ENCODE data around the gene SIPA1L3.
"Not testable (repeated sequence)": the region's sequence is repeated elsewhere in the genome, so short reads cannot be mapped to it uniquely, and the experiment has no call there.

The SIPA1L3 gene

DNA sequence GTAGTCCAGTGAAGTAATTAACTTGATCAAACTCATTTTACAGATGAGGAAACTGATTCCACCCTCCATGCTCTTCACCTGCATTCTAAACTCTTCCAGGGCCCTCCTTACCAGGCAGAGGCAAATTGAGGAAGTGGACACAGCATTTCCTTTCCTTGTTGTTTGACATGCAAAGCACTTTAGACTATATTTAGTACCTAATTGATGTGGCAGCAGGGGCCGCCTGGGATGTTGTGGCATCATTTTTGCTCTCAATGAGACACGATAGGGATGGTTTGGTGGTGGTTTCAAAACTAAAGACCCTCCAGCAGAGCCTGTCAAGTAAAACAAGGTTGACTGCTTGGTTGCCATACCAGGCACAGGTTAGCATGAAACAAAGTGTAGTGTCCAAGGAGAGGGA lies 7.9 kb downstream of the SIPA1L3 start:
- no peak overlapping the region for H3K4me3 ChIP-seq (ENCODE audit: low read depth, low read length)

DNA sequence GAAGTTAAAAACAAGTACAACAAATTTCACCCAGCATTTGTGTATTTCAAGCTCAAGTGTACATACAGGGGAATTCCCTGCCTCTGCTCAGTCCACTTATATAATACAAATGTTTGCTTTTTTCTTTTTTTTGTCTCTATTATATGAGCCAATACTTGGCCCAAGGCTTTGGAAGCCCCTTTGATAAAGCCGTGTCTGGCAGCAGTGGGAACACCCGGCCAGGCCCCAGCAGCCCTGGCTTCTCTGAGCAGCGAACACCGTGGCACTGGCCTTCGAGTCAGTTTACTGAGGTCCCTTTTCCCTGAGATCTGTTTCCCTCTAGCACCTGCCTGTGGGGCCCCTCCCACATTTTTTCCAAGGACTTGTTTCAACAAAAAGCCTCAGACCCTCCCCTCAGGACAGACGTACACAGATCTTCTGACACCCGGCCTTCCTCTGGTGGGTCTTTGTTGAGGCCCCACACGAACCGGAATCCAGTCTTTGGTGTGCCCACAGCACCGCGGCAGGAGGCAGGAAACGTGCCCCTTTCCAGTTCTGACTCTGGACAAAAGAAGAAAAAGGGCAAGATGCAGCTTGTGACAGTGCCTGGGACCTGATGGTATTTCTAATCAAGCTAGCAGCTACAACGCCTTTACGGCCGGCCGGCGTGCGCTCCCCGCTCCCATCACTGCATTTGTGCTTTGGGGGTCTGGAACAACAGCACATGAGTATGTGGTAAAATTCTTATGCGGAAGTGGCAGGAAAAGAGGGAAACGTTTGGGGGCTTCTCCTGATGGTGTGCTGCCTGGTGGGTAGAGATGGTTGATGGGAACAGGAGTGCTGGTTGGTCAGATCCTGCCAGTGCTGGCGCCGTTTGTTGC lies 13.8 kb downstream of the SIPA1L3 start:
- no peak overlapping the region for H3K4me3 ChIP-seq (ENCODE audit: low read depth, low read length)

DNA sequence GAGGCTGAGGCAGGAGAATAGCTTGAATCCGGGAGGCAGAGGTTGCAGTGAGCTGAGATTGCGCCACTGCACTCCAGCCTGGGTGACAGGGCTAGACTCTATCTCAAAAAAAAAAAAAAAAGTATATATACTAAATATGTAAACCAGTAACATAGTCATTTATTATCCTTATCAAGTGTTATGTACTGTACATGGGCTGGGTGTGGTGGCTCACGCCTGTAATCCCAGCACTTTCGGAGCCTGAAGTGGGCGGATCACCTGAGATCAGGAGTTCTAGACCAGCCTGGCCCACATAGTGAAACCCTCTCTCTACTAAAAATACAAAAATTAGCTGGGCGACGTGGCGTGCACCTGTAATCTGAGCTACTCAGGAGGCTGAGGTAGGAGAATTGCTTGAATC lies 17.6 kb downstream of the SIPA1L3 start:
- H3K4me3 ChIP-seq (ENCODE audit: low read depth, low read length) = not testable (repeated sequence)

GRCh38 chr19:37925212-37925611 lies 18.2 kb downstream of the SIPA1L3 start:
- H3K4me3 ChIP-seq (ENCODE audit: low read depth, low read length) = no peak overlapping the region

GRCh38 chr19:37926255-37926654 lies 19.2 kb downstream of the SIPA1L3 start:
- H3K4me3 ChIP-seq (ENCODE audit: low read depth, low read length) = no peak overlapping the region

DNA sequence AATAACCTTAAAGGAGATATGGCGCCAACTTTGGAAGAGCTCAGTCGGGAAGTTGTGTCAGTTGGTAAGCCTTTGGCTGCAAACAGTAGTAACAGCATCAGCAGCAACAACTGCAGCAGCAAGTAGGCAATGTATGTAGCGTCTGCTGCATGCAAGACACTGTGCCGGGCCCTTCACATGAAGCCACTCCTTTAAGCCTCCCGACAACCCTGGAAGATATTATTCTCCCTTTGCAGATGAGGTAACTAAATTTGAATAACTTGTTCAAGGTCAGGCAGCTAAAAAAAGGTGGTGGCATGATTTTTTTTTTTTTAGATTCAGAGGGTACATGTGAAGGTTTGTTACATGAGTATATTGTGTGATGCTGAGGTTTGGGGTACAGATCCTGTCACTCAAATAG lies 19.7 kb downstream of the SIPA1L3 start:
- H3K4me3 ChIP-seq (ENCODE audit: low read depth, low read length) = no peak overlapping the region

DNA sequence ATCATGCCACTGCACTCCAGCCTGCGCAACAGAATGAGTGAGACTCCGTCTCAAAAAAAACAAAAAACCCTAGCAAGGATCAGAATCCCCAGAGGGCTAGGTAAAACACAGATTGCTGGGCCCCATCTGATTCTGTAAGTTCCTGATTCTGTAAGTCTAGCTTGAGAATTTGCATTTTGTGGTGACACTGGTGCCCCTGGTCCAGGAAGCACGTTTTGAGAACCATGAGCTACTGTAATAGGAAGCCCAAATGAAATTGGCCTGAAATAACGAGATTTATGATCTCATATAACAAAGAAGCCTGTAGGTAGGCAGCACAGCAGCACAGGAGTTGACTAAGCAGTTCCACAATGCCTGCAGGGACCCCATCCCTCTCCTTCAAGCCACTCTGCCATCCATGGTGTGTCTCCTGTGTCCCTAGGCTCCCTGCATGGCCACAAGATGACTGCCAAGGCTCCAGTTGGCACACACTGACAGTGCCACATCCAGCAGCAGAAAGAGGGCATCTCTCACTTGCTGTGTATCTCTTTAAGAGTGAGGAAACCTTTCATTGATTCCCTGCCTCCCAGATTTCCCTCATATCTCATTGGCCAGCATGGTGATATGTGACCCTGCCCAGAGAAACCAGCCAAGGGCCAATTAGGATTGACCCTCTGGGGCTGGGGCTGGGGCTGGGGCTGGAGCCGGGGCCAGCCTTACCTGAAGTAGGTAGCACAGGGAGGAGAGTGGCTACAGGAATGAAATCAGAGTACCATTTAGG lies 21.7 kb downstream of the SIPA1L3 start:
- H3K4me3 ChIP-seq (ENCODE audit: low read depth, low read length) = no peak overlapping the region

- H3K4me3 ChIP-seq (ENCODE audit: low read depth, low read length) = no peak overlapping the region
Measured at GRCh38 chr19:37929355-37929923, 22.4 kb downstream of the SIPA1L3 start.

- H3K4me3 ChIP-seq (ENCODE audit: low read depth, low read length) = no peak overlapping the region
Measured at GRCh38 chr19:37930416-37930815, 23.4 kb downstream of the SIPA1L3 start.

- H3K4me3 ChIP-seq (ENCODE audit: low read depth, low read length) = no peak overlapping the region
Measured at GRCh38 chr19:37931881-37932655, 25.1 kb downstream of the SIPA1L3 start.

DNA sequence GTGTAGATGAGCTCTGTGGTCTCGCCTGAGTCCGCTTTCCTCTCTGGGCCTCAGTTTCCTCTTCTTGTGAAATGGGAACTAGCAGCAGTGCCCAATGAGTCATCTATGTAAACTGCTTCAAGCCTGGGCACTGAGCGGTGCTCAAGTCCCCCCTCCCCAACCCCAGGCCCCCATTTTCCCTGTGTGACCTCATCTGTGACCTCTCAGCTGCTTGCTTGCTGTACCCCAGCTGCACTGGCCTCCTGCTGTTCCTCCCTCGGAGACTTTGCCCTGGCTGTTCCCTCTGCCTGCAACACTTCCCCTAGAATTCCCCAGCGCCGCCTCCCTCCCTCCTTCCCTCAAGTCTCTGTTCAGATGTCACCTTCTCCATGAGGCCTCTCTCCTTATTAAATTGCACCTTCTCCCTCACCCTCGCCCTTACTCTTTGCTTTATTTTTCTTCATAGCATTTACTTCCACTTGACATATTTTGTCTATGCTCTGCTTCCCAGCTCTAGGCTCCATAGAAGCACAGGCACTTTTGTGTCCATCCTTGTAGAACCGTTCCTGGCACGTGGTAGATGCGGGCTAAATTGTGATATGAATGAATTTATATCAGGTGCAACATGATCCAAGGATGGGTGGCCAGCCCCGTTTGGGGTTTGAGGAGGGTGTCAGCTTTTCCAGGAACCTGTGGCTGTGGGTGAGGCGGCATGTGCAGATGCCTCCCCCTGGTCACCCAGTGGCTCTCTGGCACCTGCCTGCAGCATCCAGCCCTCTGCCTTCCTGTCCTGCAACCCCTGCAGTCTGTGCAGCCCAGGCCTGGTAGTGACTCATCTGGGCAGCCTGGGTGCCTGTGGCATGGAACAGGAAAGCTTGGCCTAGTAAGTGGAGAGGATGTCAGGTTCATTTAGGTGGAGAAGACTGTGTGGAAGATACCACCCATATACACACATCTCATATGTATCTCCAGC lies 26.3 kb downstream of the SIPA1L3 start:
- H3K4me3 ChIP-seq (ENCODE audit: low read depth, low read length) = no peak overlapping the region

- no peak overlapping the region for H3K4me3 ChIP-seq (ENCODE audit: low read depth, low read length)
Measured at GRCh38 chr19:37933937-37934358, 26.9 kb downstream of the SIPA1L3 start.

DNA sequence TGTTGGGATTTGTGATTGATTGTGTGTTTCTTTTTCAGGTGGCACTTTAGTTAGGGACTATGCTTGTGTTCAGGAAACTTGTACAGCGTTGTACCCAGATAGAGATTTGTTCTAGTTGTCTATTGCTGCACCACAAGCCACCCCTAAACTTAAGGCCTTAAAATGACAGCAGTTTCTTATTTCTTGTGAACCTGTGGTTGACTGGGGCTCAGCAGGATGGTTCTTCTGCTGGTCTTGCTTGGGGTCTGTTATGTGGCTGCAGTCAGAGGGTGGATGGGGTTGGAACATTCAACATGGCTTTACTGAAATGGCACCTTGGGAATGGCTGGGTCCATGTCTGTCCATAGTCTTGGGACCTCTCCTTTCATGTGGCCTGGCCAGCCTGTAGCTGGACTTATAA lies 28.3 kb downstream of the SIPA1L3 start:
- H3K4me3 ChIP-seq (ENCODE audit: low read depth, low read length) = no peak overlapping the region

DNA sequence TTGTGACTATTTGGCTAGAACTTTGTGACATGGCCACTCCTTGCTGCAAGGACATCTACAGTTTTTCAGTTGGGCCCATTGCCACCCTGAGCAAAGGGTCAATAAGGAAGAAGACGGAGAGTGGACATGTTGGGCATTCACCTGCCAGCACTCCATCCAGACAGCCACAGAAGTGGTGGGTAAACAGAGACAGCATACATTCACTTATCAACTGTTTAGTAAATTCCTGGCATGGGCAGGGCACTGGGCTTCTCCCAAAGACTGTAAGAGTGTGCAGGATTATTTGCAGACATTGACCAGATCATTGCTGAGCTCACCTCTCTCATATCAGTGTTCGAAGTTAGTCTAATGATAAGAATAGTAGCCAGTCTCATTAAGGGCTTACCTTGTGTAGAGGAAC lies 29.2 kb downstream of the SIPA1L3 start:
- H3K4me3 ChIP-seq (ENCODE audit: low read depth, low read length) = no peak overlapping the region

DNA sequence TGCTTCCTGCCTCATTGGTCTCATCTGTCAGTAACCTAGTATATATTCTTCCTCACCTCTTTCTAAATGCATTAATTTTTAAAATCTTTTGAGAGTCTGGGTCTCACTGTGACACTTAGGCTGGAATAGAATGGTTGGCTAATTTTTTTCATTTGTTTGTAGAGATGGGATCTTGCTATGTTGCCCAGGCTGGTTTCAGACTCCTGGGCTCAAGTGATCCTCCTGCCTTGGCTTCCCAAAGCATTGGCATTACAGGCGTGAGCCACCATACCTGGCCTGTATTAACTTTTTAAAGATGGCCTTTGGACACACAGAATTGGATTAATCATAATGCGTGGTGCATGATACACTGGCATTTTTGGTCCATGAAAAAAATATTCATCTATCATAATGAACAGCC lies 29.9 kb downstream of the SIPA1L3 start:
- no peak overlapping the region for H3K4me3 ChIP-seq (ENCODE audit: low read depth, low read length)

- no peak overlapping the region for H3K4me3 ChIP-seq (ENCODE audit: low read depth, low read length)
Measured at GRCh38 chr19:37938353-37938752, 31.3 kb downstream of the SIPA1L3 start.

GRCh38 chr19:37941782-37942515 lies 34.9 kb downstream of the SIPA1L3 start:
- H3K4me3 ChIP-seq (ENCODE audit: low read depth, low read length) = no peak overlapping the region

DNA sequence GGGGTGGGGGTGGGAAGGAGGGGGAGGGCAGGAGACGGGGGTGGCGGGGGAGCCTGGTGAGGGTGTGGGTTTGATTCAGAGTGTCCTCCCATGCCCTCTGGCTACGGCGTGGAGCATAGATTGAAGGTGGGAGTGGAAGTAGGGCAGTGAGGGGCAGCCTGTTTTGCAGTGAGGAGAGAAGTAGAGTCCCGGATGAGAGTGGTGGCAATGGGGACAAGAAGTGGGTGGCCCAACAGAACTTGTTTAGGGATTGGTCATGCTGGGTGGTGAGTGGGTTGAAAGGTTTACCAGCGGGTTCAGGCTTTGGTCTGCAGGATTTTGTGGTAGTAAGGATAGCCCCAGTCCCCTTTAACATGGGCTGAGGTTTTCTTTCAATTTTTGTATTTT lies 35.5 kb downstream of the SIPA1L3 start:
- no peak overlapping the region for H3K4me3 ChIP-seq (ENCODE audit: low read depth, low read length)

DNA sequence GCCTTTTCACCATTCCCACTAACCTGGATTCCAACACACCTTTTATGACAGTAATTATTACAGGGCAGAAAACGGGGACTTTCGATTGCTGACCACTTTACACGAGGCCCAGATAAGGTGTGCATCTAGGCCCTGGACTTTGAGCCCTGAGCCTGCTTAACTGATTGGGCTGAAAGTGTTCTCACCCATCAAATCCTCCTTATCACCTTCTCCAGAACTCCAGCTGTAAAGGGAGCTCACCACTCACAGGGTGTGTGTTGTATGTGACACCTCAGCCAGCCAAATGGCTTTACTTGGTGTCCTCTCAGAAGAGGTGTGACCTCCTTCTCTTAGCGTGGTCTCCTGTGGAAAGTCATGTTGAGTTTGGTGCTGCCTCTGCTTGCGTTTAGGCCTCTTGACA lies 36.5 kb downstream of the SIPA1L3 start:
- no peak overlapping the region for H3K4me3 ChIP-seq (ENCODE audit: low read depth, low read length)
